Measurements from ENCODE around the gene INPP5E.

The INPP5E gene

DNA sequence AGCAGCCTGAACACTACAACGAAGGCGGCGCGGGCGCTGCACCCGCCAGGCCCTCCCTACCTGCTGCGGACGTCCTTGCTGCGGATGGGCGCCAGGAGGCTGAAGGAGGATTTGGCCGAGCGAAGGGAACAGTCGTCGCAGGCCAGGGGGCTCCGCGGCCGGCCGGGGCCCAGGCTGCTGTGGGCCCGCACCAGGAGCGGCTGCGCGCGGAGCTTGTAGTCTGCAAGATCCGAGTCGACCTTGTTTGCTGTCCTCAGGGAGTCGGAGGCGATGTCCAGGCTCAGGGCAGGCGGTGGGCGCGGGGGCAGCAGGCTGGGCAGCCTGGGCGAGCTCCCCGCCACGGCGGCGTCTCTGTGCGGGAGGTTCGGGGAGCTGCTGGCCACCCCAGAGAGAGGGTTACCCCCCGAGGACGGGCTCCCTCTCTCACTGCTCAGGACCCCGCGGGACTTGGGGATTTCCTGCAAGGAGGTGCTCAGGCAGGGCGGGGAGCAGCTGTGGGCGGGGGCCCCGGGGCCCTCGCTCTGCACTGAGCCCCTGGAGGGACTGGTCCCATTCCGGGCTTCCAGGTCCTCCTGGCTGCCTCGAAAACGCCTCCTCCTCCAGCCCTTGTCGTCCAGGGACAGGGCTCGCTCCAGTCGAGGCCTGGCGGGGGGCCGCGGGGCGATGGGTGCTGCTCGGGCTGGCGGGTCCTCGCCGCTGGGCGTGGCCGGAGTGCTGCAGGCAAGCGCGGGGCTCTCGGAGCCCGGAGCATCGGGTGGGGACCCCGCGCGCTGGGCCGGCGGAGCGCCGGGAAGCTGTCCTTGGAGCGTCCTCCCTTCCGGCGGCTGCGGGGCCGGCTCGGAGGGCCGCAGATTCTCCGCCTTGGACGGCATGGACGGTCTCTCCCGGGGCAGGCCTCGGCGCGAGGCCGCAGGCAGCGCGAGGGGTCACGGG, 831 bp downstream of the INPP5E start:
- TF ChIP-seq, protein P1, sequence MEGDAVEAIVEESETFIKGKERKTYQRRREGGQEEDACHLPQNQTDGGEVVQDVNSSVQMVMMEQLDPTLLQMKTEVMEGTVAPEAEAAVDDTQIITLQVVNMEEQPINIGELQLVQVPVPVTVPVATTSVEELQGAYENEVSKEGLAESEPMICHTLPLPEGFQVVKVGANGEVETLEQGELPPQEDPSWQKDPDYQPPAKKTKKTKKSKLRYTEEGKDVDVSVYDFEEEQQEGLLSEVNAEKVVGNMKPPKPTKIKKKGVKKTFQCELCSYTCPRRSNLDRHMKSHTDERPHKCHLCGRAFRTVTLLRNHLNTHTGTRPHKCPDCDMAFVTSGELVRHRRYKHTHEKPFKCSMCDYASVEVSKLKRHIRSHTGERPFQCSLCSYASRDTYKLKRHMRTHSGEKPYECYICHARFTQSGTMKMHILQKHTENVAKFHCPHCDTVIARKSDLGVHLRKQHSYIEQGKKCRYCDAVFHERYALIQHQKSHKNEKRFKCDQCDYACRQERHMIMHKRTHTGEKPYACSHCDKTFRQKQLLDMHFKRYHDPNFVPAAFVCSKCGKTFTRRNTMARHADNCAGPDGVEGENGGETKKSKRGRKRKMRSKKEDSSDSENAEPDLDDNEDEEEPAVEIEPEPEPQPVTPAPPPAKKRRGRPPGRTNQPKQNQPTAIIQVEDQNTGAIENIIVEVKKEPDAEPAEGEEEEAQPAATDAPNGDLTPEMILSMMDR (IDR thresholded peaks at IDR 0.05; ENCODE audit: low read length, missing control alignments), result no peak
- DNase-seq (ENCODE audit: low read depth), result peak; percentile 10
- peak overlapping the region; percentile 62 for H3K4me3 ChIP-seq (replicated peaks; ENCODE audit: low read depth, low read length)

DNA sequence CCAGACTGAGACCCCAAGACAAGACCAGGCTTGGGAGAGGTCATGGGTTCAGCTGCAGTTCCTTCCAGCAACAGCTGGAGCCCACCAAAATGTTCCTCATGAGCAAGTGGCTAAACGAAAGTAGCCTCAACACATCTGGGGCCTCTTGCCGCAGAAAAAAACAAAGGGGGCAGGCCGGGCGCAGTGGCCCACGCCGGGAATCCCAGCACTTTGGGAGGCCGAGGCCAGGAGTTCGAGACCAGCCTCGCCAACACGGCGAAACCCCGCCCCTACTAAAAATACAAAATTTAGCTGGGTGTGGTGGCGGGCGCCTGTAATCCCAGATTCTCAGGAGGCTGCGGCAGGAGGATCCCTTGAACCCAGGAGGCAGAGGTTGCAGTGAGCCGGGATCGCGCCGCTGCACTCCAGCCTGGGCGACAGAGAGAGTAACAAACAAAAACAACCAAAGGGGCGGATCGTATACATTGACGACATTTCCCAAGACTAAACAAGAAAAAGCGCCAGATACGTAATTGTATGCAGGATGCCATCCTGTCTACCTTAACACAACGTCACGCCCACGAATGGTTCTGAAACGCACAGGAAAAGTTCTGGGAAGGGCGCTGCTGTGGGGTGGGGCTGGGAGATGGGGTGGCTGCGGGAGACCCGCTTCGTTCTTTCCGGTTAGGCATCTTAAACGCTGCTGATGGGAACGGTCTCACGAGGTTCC, 1.7 kb downstream of the INPP5E start:
- peak overlapping the region; percentile 62 for H3K4me3 ChIP-seq (replicated peaks; ENCODE audit: low read depth, low read length)
- TF ChIP-seq, protein P1 (IDR thresholded peaks at IDR 0.05; ENCODE audit: low read length, missing control alignments), result no peak
- peak; percentile 45 for DNase-seq (ENCODE audit: low read depth)

DNA sequence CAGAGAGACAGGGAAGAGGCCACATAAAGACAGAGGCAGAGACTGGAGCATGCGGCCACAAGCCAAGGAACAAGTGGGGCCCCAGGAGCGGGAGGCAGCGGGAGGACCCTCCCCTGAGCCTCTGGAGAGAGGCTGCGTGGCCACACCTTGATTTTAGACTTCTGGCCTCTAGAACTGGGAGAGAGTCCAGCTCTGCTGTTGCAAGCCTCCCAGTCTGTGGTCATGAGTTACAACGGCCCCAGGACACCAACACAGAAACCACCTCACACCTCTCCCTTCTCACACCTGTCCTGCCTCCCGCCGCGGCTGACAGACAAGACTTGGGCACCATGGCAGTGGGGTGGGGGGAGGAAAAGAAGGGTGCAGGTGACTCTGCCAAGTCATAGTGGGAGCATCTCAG, 2.2 kb downstream of the INPP5E start:
- TF ChIP-seq, protein P1 (IDR thresholded peaks at IDR 0.05; ENCODE audit: low read length, missing control alignments), result no peak
- H3K4me3 ChIP-seq (replicated peaks; ENCODE audit: low read depth, low read length), result peak overlapping the region; percentile 62

DNA sequence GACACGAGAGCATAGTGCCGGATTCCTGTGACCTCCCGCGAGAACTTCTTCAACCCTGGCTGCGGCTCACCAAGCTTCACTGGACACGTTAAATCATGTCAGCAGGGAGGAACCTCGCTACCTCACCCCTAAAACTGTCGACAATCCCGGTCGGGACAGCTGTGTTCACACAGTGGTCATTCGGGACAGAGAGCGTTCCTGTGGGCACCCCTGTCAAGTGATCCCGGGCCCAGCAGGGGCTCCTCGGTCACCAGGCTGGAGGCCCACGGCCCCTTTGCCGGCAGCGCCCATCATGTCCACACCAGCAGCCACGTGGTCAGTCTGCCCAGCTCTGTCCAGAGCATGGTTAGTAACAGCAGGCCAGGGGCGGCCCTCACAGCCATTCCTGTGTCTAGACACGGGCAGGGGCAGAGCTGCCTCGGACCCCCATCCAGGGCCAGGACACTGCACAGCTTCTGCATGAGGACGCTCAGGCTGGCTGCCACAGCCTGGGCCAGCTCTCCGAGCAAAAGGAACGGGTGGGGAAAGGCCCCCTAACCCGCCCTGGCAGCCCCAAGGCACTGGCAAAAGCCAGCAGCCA, 3.5 kb downstream of the INPP5E start:
- no peak overlapping the region for H3K4me3 ChIP-seq (replicated peaks; ENCODE audit: low read depth, low read length)
- DNase-seq (ENCODE audit: low read depth), result no peak
- TF ChIP-seq, protein P1 (IDR thresholded peaks at IDR 0.05; ENCODE audit: low read length, missing control alignments), result no peak

More for the DNA sequence above, 2.2 kb downstream of the INPP5E start:
- DNase-seq (ENCODE audit: low read depth), result peak; percentile 58

DNA sequence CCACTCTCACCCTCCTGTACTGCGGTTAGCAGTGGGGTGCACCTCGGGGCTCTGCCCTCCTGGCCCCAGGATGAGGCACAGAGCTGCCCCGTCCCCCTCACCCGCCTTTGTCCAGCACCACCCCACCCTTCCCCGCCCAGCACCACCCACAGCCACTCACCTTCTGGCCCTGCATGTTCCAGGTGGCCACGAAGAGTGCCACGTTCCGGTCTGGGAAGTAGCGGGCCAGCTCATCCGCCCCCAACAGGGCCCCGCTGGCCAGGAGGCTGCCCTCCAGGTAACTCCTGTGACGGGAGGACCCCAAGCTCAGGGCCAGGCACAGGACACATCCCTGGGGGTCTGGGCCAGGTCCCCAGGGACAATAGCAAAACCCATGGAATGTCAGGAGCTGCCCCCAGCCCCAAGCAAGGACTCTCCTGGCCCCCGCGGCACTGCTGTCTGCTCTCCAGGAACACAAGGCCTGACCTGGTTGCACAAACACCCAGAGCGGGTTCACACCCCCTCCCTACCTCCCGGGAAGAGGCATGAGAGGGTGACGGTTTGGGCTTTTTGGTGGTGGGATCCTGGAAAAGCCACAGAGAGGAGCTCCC, 5.0 kb downstream of the INPP5E start:
- TF ChIP-seq, protein P1 (IDR thresholded peaks at IDR 0.05; ENCODE audit: low read length, missing control alignments), result no peak
- no peak overlapping the region for H3K4me3 ChIP-seq (replicated peaks; ENCODE audit: low read depth, low read length)
- DNase-seq (ENCODE audit: low read depth), result no peak

DNA sequence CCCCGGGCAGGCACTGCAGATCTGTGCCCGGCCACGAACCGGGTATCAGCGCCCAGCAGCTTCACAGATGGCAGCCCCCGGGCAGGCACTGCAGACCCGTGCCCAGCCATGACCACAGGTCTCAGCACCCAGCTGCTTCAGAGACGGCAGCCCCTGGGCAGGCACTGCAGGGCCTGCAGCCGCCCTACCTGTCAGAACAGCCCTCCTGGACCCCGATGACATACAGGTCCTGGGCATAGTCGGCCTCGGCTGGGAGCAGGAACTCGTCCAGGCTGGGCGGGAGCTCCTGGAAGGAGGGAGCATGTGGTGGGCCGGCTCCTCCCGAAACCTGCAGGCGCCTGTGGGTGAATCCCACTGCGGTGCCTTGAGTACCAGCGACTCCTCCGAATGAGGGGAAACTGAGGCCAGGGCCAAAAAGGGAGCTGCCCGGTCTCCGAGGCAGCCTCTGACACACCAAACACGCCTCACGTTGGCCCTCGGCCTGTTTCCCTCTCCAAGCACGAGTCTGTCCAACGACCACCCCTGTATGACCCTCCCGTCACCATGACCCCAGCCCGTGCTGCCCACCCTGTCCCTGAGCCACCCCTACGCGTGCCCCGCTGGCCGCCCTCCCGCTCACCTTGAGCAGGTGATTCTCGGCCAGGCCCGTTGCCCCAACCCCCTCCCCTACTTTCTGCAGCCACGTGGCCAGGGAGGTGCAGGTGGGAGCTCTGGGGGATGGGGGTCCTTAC, 5.6 kb downstream of the INPP5E start:
- TF ChIP-seq, protein P1 (IDR thresholded peaks at IDR 0.05; ENCODE audit: low read length, missing control alignments), result no peak
- no peak for DNase-seq (ENCODE audit: low read depth)
- H3K4me3 ChIP-seq (replicated peaks; ENCODE audit: low read depth, low read length), result no peak overlapping the region

Measured in fibroblast of pulmonary artery (primary cell).